KOPT-K1 (cell line): ENCODE data around the gene LGALS9.
"Not testable (repeated sequence)": the region's sequence is repeated elsewhere in the genome, so short reads cannot be mapped to it uniquely, and the experiment has no call there.

Experiments
- H3K27ac ChIP-seq: fragments of 200-600 bp; sonication (generic); 2 replicates; pipeline ENCODE4 v1.5.1; 2016; ENCODE audit warnings: antibody characterized with exemption, mild to moderate bottlenecking, low read depth, low read length; ENCODE audit not compliant: poor library complexity, severe bottlenecking
- H3K36me3 ChIP-seq: fragments of 200-600 bp; sonication (generic); 2 replicates; pipeline ENCODE4 v1.5.1; 2017; ENCODE audit warnings: antibody characterized with exemption, mild to moderate bottlenecking, low read length, moderate library complexity; ENCODE audit not compliant: insufficient read depth
- H3K9me3 ChIP-seq: fragments of 200-600 bp; sonication (generic); 2 replicates; pipeline ENCODE4 v1.5.1; 2017; ENCODE audit warnings: antibody characterized with exemption, low read length, mild to moderate bottlenecking; ENCODE audit not compliant: insufficient read depth, poor library complexity, severe bottlenecking

The LGALS9 gene

DNA sequence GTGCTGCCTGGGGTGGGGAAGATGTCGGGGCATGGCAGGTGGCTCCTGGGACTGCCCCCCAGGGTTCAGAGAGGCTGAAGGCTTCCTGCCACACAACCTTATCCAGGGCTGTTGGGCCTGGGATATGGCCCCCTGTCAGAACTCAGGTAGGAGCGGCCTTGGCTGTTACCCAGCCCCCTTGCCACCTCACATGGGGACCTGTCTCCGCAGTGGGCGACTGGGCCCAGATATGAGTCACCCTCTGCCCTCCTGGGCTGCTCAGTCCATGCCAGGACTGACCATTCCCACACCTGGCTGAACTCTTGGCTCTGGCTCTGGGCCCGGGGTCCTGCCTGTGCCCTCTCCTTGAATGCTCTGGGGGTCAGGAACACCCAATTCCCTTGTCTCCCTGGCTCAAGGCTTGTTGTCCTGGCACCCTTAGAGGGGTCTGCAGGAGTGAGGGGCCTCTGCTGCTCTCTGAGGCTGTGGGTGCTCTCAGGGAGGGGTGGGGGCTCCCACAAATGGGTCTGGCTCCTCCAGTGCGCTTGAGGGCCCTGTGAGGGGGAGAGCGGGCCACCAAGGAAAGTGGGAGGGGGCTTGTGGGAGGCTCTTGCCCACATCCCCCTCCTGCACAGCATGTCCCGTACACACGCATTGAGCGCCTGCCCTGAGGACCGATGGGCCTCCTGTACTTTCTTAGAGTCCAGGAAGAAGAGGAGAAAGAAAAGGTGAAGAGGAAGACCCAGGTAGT, 36.0 kb downstream of the LGALS9 start:
- Histone ChIP-seq H3K9me3 (no peaks in the 10 kb centered on the region), H3K27ac (no peak overlapping the region), H3K36me3 (no peaks in the 10 kb centered on the region)

DNA sequence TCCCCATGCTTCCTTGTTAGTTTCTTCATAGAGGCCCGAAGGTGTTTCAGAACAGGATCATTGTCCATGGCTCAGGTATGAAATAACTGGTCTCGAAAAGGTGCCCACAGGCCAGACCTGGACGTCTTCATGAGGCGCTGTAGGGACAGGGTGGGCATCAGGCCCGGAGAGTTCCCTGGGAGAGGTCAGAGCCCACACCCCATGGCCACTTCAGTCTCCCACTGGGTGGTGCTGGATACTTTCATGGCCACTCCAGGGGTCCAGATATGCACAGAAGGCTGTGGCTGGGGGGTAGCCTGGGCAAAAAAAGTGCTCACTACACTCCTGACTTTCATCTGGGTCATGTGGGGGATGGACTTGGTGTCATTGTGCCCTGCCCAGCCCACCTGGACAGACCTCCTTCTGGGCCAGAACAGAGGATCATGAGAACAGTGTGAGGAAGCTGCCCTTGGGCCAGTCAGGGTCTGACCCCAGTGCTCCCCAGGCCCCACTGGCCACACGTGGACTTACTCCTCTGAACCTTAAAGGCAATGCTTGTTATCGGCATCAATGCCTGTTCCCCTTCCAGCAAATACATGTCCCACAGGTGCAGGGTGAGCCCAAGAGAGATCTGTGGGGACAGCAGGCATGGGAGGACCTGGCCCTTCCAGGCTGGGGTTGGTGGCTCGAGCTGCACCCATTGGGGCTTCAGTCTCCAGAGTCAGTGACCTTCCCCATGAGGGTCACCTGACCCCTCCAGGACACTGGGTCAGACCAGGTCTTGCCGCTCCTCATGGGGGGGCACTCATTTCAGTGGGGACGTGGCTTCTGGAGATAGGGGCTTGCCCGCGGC, 36.9 kb downstream of the LGALS9 start:
- Histone ChIP-seq H3K36me3 (no peaks in the 10 kb centered on the region), H3K9me3 (no peaks in the 10 kb centered on the region)

DNA sequence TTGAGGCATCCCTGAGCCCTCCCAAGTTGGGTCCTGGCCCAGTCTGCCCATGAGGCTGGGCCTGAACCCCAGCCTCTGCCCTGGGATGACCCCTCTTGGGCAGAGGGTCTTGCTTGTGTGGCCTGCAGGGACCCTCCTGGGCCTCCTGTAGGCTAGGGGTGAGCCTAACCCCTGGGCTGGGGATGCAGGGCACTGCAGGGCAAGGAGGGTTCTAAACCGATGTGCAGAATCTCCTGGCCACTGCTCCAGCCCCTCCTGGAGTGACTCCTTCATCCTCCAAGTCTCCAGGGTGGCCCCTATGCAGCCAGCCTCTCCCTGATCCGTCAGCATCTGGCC, 37.5 kb downstream of the LGALS9 start:
- H3K27ac ChIP-seq, result no peak overlapping the region
- no peaks in the 10 kb centered on the region for H3K36me3 ChIP-seq

More for the DNA sequence above, 36.9 kb downstream of the LGALS9 start:
- H3K27ac ChIP-seq, result no peak overlapping the region

DNA sequence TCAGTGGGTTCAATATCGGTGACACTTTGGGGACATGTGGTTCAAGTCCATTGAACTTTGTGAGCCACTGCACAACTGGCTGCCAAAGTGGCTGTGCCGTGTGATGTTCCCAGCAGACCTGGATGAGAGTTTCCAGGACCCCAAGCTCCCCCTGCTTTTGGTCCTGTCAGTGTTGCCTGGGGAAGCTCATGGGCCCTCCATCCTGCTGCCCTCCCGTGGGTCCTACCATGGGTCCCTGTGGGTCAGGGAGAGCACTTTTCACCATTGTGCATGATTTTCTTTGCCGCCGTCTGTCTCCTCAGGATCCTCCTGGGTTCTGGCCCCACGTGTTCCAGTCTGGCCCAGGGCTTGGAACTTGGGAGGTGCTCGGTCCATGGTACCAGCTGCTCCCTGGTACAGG, 38.1 kb downstream of the LGALS9 start:
- H3K9me3 ChIP-seq, result no peaks in the 10 kb centered on the region
- no peak overlapping the region for H3K27ac ChIP-seq

More for the DNA sequence above, 37.5 kb downstream of the LGALS9 start:
- H3K9me3 ChIP-seq, result no peaks in the 10 kb centered on the region

DNA sequence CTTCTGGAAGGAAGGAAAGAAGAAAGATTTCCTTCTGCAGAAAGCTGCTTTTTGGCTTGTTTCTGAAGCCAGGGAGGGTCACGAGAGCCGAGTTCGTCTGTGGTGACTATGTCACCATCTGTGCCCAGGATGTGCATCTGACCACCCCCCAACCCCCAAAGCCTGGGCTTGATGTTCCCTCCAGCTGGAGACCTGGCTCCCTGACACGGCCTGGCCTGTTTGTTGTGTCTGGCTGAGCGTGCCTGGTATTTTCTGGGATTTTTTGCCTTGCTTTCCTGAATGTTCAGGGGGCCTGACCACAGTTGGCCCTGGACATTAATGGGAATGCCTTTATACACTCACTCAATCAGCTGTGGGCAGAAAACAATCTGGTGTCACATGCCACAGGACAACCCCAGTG, 38.9 kb downstream of the LGALS9 start:
- Histone ChIP-seq H3K9me3 (no peaks in the 10 kb centered on the region), H3K27ac (no peak overlapping the region), H3K36me3 (no peaks in the 10 kb centered on the region)

More for the DNA sequence above, 38.1 kb downstream of the LGALS9 start:
- no peaks in the 10 kb centered on the region for H3K36me3 ChIP-seq

DNA sequence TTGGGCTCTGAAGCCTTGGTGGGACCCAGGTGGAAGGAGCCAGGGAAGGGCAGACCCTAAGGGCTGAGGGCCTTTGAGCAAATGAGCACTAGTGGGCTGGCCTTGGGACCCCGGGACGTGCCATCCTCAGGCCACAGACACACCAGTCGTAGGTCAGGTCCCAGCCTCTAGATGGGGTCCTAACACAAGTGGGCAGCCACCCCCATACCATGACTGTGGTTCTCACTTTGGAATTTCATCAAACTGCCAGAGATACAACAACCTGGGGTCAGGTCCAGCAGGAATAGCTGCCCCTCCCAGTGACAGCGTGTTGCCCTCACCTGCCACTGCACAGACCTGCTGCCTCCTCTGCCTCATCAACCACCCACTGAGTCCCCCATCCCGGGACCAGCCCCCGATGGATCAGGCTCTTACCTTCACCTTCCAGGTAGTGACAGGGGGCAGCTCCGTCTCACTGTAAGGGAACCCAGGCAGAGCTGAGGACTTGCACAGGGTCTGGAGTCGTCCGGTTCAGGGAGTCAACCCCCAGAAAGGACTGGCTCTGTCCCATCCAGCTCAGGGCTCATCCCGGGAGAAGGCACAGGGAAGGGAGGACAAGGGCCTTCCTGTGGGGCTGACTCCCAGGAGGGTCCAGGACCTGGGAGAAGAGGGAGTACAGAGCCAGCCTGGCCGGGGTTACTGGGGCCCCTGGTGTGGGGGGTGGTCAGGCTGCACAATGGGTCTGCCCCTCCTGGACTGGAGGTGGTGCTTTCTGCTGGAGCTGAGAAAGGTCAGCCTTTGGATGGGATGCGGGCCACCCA, 40.0 kb downstream of the LGALS9 start:
- Histone ChIP-seq H3K27ac (no peak overlapping the region), H3K9me3 (no peaks in the 10 kb centered on the region)

DNA sequence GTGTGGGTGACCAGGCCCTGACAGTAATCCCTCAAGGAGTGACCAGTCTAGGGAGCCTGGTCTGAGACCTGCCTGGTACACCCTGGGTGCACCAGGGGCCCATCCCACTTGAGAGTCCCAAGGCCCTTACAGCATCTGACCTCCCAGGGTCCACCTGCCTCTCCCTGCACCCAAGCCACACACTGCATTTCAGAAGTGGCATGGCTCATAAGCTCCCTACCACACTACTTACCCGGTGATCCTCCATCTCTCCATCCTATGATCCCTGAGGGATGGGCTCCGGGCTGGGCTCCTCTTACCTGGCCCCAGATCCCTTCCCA, 40.6 kb downstream of the LGALS9 start:
- Histone ChIP-seq H3K27ac (no peak overlapping the region), H3K9me3 (no peaks in the 10 kb centered on the region)

More for the DNA sequence above, 40.0 kb downstream of the LGALS9 start:
- H3K36me3 ChIP-seq, result no peaks in the 10 kb centered on the region

DNA sequence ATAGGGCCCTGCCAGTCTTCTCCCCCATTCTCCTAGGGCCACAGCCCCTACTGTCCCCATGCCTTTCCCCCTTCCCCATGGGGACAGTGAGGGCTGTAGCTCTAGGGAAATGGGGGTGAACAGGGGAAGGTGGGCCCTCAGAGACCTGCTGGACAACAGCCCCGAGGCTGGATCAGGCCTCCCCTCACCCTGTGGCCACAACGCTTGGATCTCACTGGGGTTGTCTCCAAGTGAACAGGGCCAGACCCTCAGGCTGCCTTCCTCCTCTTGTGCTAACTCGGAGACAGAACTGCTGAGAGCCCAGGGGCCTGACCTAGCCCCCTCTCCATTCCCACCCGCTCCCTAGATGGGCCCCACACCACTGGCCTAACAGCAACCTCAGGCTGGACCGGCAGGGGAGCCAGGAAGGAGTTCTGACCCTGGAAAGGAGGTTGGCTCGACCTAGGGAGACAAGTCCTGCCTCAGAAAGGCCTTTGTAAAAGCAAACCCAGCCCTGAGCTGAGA, 41.0 kb downstream of the LGALS9 start:
- H3K36me3 ChIP-seq, H3K27ac ChIP-seq, H3K9me3 ChIP-seq: not testable (repeated sequence)

More for the DNA sequence above, 40.6 kb downstream of the LGALS9 start:
- no peaks in the 10 kb centered on the region for H3K36me3 ChIP-seq

DNA sequence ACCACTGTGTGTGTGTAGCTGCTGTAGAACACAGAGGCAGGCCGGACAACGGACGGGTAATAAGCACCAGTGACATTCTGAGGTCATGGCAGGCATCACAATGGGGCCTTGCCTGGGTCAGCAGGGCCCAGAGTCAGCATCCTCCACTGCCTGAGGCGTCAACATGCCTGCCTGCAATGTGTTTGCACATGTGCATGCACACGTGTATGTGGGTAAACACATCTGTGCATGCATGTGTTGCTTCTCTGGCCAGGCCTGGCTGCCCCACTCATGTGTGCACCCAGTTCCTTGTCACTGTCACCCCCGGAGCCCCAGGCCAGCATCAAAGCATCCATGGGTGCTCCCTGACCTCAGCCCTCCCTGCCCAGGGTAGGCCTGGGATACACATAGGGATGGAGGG, 43.3 kb downstream of the LGALS9 start:
- Histone ChIP-seq H3K9me3 (no peaks in the 10 kb centered on the region), H3K27ac (no peak overlapping the region), H3K36me3 (no peaks in the 10 kb centered on the region)

DNA sequence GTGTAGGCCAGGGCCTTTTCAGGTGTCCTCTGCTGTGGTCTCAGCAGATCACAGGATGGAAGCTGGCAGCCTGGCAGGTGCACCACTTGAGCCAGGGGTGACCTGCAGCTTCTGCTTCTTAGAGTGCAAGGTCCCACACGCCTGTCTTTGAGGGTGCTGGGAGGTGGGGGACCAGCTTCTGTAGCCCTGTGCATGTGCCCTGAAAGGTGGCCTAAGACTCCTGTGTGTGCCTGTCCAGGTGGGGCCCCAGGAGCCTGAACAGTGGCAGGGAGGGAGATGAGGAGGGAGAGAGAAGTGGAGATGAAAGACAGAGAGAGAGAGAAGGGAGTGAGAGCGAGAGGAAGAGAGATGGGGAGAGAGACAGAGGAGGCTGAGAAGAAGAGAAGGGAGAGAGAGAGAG, 46.2 kb downstream of the LGALS9 start:
- Histone ChIP-seq H3K36me3 (no peaks in the 10 kb centered on the region), H3K9me3 (no peaks in the 10 kb centered on the region), H3K27ac (no peak overlapping the region)

DNA sequence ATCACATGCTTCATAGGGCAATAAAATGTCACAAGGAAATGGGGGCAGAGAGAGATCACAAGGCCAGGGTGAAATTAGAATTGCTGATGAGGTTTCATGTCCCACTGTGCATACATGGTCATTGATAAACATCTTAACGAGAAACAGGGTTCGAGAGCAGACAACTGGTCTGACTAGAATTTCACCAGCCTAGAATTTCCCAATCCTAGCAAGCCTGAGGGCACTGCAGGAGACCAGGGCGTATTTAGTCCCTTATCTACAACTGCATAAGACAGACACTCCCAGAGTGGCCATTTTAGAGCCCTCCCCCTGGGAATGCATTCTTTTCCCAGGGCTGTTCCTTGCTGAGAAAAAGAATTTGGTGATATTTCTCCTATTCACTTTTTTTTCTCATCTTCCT, 55.3 kb downstream of the LGALS9 start:
- not testable (repeated sequence) for H3K36me3 ChIP-seq, H3K27ac ChIP-seq, H3K9me3 ChIP-seq

DNA sequence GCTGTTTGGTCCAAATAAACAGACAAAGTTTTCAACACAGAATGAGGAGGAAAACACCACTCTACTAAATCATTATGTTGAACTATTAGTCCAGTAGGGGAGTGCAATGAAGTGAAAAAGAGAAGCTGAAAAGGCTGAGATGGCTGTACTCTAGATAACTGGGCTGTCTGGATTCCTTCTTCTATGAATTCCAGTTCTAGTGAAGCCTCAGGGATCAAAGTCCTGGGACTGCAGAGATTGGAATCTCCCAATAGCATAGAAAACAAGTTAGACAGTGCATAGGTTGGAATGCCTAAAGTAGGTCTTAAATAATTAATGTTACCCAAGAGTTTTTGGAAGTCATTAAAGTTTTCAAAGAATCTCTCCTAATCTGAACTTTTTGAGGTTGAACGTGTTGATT, 59.9 kb downstream of the LGALS9 start:
- no peak overlapping the region for H3K27ac ChIP-seq
- no peaks in the 10 kb centered on the region for H3K36me3 ChIP-seq
- H3K9me3 ChIP-seq, result peaks cover 36% of the 10 kb centered on the region

DNA sequence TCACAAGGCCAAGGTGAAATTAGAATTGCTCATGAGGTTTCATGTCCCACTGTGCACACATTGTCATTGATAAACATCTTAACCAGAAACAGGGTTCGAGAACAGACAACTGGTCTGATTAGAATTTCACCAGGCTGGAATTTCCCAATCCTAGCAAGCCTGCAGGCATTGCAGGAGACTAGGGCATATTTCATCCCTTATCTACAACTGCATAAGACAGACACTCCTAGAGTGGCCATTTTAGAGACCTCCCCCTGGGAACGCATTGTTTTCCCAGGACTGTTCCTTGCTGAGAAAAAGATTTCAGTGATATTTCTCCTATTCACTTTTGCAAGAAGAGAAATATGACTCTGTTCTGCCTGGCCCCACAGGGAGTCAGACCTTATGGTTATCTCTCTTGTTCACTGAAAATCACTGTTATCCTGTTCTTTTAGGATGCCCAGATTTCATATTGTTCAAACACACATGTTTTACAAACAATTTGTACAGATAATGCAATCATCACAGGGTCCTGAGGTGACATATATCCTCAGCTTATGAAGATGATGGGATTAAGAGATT, 64.3 kb downstream of the LGALS9 start:
- not testable (repeated sequence) for H3K36me3 ChIP-seq, H3K27ac ChIP-seq
- H3K9me3 ChIP-seq, result peaks cover 39% of the 10 kb centered on the region
